GM12801 (cell line): Measurements from ENCODE around the gene COL27A1.

Source experiments
- TF ChIP-seq, protein P1 (sequence below): IDR thresholded peaks from one replicate; pipeline ENCODE4 v1.5.1; 2011; ENCODE audit warnings: control low read depth; ENCODE audit not compliant: insufficient read length; ENCODE audit errors: extremely low read depth

The COL27A1 gene

DNA sequence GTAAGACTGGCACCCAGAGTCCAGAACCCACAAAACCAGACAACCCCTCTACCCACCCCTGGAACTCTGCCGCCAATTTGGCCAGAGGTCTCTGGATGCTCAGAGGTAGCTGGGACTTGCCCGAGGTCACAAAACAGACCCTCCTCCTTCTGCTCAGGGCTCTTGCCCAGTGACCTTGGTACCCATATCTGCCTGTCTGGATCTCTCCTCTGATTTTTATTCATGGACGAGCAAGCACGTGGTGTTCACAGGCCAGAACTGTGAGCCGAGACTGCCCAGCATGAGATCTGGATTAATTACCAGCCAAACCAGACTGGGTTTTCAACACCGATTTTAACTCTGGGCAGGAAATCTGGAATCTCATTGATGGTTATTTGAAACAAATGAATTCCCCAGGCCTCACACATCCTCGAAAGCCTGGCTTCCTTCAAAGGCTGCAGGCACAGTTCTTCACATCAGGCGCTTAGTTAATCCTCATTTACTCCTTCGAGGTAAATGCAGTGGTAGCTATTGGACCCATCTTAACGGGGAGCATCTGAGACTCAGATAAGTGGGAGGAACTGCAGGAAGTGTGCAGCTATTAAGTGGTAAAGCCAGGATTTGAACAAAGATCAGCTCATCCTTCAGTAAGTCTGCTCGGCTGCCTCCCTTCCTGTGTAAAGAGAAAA, 21.4 kb downstream of the COL27A1 start:
- TF ChIP-seq, protein P1, sequence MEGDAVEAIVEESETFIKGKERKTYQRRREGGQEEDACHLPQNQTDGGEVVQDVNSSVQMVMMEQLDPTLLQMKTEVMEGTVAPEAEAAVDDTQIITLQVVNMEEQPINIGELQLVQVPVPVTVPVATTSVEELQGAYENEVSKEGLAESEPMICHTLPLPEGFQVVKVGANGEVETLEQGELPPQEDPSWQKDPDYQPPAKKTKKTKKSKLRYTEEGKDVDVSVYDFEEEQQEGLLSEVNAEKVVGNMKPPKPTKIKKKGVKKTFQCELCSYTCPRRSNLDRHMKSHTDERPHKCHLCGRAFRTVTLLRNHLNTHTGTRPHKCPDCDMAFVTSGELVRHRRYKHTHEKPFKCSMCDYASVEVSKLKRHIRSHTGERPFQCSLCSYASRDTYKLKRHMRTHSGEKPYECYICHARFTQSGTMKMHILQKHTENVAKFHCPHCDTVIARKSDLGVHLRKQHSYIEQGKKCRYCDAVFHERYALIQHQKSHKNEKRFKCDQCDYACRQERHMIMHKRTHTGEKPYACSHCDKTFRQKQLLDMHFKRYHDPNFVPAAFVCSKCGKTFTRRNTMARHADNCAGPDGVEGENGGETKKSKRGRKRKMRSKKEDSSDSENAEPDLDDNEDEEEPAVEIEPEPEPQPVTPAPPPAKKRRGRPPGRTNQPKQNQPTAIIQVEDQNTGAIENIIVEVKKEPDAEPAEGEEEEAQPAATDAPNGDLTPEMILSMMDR, result no peak

DNA sequence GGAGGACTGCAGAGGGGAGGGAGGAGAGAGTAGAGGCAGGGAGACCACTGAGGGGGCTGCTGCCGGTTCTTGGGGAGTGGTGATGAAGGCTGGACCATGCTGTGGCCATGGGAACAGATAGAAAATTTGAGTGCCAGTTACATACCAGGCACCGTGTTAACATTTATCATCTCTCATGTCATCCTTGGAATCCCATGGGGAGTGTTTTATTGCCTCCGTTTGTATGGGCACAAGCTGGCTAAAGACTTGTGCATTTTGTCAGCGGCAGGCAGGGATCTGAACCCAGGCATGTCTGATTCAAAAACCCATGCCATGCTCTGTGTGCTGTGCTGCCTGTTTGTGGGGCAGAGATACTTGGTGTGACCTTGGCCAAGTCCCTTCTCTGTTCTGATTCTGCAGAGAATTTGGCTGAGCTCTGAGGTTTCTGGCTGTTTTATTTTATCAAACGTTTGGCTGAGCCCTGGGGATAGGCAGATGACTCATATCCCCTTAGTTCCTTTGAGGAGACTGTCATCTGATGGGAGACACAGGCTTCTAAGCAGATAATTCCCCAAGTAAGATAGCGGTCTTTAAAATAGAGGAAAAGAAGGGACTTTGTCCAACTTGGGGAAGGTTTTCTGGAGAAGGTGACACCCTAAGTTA, 22.2 kb downstream of the COL27A1 start:
- TF ChIP-seq, protein P1, result no peak

DNA sequence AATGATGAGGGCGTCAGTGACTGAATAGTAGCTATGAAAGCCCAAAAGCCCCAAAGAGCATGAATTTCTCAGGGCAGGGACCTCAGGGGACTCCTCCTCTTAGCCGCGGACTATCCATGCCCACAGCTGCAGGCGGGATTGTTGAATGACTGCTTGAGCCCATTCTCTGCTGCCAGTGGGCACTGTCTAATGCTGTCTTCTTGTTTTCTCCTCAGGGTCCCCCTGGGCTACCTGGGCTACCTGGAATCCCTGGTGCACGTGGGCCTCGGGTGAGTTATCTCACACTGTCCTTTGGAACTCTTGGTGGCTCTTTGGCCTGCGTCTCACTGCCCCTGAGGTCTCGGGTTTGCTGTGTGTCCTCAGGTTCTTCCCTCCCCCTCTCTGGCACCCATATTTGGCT, 22.7 kb downstream of the COL27A1 start:
- TF ChIP-seq, protein P1, result no peak

DNA sequence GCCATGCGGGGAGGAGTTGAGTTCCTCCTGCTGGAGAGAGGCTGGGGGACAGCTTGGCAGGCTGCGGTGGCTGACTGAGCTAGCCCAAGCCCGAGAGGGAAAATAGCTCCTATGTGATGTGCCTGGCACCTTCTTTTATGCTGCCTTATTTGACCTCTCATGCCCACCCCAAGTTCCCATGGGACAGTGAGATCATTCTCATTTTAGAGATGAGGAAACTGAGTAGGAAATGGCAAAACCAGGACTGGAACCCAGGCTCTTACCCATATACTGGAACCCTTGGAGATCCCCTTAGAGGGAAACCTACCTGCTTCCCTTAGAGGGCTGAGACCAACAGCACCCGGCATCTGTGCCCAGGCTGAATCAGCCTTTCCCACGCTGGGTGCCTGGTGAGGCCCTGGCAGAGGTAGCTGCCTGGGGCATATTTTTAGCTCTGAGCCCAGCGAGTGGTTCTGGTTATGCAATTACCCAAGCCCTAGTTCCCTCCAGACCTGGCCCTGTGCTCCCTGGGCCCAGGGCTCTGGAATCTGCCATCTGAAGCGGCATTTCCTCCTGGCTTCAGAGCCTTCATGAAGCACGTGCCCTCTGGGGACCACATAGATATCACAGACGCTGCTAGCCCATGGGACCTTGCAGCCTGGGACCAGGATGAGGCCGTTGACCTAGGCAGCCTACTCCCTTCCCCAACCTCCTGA, 23.6 kb downstream of the COL27A1 start:
- TF ChIP-seq, protein P1, result no peak

DNA sequence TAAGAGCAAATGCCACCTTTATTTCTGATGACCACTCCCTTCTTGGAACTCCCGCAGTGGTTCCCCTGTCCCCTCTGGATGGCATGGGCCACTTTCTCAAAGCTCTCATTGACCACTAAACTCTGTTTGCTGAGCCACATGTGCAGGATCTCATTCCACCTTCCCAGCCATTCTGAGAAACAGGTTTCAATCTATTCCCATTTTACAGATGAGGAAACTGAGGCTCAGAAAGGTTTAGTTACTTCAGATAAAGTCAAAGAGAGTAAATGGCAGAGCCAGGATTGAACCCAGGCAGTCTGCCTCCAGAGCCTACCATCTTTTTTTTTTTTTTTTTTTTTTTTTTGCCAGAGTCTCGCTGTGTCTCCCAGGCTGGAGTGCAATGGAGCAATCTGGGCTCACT, 24.2 kb downstream of the COL27A1 start:
- TF ChIP-seq, protein P1, result no peak

DNA sequence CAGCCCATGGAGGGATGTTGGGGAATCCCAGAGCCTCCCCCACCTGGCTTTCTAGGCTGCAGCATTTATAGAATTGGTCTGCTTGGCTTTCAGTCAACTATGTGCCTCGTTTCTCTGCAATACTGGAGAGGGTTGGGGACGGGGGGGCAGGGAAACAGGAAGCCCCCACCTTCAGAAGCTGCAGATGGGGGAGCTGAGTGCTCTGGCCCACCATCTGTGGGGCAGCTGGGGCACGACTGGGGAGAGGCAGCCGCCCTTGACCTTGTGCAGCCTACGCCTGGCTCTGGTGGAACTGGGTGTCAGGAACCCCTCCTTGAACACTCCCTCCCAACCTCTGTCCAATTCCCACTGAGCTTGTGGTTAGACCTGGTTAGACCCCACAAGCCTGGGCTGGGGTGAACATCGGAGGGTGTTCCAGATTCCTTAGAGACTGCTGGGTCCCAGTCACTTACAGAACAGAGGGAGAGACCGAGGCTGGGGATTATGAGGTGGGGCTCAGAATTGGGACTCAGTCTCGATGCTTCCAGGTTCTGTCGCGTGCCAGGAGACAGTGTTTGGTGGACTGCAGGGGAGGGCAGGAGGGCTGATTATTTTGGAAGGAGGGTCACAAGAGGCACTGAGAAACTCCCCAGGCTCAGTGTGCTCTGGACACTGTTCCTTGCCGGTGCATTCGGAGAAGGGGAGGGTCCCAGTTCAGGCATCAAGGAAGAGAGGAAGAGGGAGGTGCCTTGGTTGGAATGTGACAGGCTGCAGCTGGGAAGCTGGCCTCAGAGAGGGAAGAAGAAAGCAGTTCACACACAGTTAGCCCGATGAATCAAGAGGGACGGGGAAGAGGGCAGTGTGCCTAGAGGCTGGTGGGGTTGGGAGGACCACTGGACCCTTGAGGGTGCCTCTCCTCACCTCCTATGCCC, 25.6 kb downstream of the COL27A1 start:
- TF ChIP-seq, protein P1, result no peak
